ENCODE measurements around the gene RPS15.
"Not testable (repeated sequence)": the region's sequence is repeated elsewhere in the genome, so short reads cannot be mapped to it uniquely, and the experiment has no call there.

RPS15 gene

GRCh38 chr19:1435378-1435989, 2.7 kb upstream of the RPS15 start:
- DNase-seq (ENCODE audit: low read depth): no peak

- no peak for DNase-seq (ENCODE audit: low read depth)
Observed at GRCh38 chr19:1437609-1438008, 587 bp upstream of the RPS15 start.

GRCh38 chr19:1438933-1439354, 748 bp downstream of the RPS15 start:
- DNase-seq (ENCODE audit: low read depth): no peak

DNA sequence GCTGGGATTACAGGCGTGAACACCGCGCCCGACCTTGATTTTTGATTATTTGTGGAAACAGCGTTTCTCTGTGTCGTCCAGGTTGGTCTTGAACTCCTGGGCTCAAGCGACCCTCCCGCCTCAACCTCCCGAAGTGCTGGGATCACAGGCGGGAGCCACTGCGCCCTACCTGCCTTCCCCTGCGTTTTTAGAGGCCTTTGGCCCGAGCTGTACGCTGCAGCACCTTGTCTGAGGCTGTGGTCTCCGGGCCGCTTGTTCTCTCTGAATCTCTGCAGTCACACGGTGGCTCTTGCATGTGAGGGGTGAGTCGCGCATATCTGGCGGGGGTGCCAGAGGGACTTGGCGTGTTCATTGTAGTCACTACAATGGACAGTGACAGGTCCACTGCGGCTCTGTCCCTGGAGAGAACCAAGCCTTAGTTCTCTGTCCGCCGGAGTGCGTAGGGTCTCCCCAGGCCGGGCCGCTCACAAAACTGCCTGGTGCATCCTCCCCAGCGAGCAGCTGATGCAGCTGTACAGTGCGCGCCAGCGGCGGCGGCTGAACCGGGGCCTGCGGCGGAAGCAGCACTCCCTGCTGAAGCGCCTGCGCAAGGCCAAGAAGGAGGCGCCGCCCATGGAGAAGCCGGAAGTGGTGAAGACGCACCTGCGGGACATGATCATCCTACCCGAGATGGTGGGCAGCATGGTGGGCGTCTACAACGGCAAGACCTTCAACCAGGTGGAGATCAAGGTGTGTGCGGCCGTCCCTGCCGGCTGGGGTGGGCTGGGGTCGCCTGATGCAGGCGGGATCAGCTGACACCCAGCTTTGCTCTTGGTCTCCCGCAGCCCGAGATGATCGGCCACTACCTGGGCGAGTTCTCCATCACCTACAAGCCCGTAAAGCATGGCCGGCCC, 1.6 kb downstream of the RPS15 start:
- not testable (repeated sequence) for DNase-seq (ENCODE audit: low read depth)

- DNase-seq (ENCODE audit: low read depth): no peak
Observed at GRCh38 chr19:1440418-1440801, 2.2 kb downstream of the RPS15 start.

- DNase-seq (ENCODE audit: low read depth): no peak
Observed at GRCh38 chr19:1441022-1441426, 2.8 kb downstream of the RPS15 start.

DNA sequence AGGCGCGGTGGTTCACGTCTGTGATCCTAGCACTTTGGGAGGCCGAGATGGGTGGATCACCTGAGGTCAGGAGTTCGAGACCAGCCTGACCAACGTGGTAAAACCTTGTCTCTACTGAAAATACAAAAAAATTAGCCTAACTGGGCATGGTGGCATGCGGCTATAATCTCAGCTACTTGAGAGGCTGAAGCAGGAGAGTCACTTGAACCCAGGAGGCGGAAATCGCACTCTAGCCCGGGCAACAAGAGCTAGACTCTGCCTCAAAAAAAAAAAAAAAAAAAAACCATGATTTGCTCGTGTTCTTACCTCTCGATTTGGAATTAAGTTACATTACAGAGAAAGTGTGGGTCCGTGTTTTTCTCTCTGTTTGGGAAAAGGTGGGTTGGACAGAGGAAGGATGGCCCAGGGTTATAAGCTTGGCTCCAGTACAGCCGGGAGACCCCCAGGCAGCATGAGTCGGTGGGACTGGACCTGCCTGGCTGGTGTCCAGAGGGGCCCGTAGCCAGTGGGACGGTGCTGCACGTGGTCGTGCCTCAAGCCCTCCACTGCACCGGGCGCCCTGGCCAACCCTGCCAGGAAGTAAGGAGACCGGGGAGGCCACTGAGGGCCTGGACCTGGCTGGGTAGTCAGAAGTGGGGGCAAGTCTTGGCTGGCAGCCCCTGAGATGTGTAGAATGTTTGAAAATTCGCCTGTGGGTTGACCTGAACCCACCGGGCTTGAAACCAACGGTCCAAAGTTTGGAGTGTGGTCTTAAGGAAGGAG, 3.7 kb downstream of the RPS15 start:
- DNase-seq (ENCODE audit: low read depth): no peak

GRCh38 chr19:1445185-1445931, 7.2 kb downstream of the RPS15 start:
- peak; percentile 70 for DNase-seq (ENCODE audit: low read depth)

DNA sequence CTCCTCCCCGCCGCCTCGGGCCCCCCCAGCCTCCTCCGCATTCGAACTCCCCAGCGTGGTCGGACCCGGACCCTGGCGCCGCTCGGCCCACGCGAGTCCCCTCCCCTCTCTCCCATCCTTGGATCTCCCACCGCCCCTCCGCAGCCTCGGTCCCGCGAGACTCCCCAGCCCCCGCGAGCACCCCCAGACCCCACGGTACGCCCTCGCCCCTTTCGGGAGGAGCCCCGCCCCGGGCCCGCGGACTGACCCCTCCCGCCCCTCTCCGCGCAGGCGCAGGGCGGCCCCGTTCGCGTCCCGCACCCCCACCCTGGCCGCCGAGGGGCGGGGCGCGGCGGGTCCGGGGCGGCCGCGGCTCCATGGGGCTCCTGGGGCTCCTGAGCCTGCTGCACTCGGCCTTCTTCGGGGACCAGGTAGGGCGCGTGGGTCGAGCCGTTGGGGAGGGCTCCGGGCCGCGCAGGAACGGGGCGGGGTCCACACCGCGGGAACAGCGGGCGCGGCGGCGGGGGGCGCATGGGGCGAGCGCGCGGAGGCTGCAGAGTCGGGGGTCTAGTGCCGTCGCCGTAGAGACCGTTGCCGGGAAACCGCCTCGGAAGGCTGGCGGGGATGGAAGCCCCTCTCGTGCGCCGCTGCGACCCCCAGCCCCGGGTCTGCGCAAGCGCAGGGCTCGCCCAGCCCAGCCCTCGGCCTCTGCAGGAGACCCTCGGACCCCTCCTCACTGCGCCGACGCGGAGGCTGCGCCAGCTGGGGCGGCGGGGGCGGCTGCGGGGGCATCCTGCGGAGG, 7.9 kb downstream of the RPS15 start:
- no peak for DNase-seq (ENCODE audit: low read depth)

GRCh38 chr19:1446713-1447481, 8.7 kb downstream of the RPS15 start:
- no peak for DNase-seq (ENCODE audit: low read depth)

DNA sequence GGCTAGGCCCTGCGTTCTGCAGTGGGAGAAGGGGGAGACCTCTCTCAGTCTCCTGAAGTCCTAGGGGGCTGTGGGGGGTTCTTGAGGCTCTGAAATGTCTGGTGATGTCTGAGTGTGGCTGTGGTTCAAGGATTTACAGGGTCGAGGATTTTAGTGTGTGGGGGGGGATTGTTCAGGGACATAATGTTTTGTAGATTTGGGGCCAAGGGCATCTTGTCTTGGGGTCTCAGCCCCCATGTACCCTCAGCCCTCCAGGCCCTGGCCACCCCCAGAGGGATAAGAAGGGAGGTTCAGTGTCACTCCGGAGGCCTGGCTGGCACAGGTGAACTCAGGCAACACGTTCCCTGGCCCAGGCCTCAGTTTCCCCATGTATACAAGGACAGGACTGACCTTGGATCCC, 9.3 kb downstream of the RPS15 start:
- no peak for DNase-seq (ENCODE audit: low read depth)

GRCh38 chr19:1447944-1448343, 9.7 kb downstream of the RPS15 start:
- no peak for DNase-seq (ENCODE audit: low read depth)

- DNase-seq (ENCODE audit: low read depth): no peak
Observed at GRCh38 chr19:1449467-1450442, 11.6 kb downstream of the RPS15 start, which contains the start of gene APC2. Gene APC2 (plus strand): TSS chr19:1450121. CDS start chr19:1453002, 2,881 bp downstream.

DNA sequence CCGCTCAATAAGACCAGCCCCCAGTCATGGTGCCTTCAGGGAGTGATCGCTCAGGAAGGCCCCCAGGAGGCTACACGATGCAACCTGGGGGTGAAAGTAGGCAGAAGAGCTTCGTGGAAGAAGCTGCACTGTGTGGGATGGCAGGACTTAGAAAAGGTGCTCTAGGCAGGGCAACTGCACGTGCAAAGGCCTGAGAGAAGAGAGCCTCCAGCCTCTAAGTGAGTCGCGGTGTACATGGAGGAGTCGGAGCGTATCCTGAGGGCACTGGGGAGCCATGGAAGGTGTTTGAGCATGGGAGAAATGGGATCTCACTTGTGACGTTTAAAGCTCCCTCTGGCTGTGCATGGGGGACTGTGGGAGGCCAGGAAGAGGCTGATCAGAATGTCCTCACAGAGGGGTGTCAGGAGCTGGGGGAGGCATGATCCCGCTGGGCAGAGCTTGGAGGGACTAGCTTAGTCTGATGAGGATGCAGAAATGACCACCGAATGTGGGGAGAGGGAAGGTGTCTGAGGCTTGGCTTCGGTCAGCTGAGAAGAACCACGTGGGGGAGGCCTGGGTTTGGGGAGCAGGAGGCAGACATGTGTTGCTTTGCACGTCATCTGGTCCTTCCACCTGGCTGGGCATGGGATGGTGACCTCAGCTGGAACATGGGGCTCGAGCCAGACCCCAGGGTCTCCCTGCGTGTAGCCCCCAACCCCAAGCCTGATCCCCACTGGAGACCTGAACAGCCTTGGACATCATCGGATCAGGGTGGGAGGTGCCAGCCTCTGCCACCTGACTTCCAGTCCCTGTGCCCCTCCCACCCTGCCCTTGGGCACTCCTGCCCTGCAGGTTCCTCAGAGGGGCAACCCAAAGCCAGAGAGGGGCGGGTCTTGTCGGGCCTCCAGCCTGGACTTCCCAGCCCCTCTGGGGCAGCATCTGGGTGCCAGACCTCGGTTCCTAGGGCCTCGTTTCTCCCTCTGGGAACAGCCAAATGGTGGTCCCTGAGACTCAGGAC, 12.8 kb downstream of the RPS15 start:
- DNase-seq (ENCODE audit: low read depth): no peak

DNA sequence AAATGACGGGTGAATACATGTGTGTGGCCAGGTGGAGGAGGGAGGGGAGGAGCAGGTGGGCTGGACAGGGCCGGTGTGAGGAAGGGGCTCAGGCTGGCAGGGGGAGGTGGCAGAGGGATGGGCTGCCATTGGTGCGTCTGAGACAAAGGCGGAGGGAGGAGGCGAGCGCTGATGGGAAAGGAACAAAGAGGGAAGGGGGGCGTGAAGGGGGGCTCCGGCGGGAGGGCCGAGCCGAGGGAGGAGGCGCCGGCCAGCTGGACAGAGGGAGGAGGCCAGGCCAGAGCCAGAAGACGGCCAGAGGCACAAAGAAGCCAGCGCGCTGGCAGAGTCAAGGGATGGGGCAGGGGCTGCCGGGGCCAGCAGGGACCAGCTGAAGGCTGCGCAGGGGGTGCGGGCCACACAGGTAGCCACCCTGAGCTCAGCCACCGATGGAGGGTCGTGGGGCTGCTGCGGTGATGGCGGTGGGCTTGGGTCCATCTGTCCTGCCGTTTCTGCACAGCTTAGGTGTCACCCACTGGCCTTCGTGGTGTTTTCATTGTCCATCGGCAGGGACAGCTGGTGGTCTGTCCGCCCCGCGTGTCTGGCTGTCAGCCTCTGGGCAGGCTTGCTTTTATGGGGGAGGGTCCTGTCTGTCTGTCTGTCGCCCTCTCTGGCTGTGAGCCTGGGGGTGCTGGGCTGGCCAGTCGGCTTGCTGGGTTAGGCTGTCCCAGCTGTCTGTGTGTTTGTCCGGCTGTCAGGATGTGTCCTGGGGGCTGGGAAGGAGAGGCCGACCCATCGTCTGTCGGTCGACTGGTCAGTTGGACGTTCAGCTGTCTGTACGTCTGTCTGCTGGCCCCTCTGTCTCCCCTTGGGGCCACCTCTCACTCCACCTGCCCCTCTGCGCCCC, 14.0 kb downstream of the RPS15 start:
- DNase-seq (ENCODE audit: low read depth): no peak

GRCh38 chr19:1452802-1453524, 14.8 kb downstream of the RPS15 start:
- DNase-seq (ENCODE audit: low read depth): no peak

Measured in activated gamma-delta T cell treated with anti-CD3 and anti-CD28 coated beads, Interleukin-2, amount 50 U/mL, for 16 hours (primary cell).